ENCODE measurements around the gene REELD1. TPM values are rescaled to one million over a fixed set of nuclear protein-coding genes. Genes with fewer than 3 reads are reported as not detected.

The REELD1 gene
- total RNA-seq, 1 donor from 2014 or later, result not detected

- Histone ChIP-seq H4K20me1 (ENCODE audit: insufficient read depth, low read length) (no peaks in the 10 kb centered on the region), H3K9me3 (ENCODE audit: insufficient read depth, low read depth, low read length) (no peaks in the 10 kb centered on the region), H3K79me2 (ENCODE audit: insufficient read depth, low read length) (no peaks in the 10 kb centered on the region), H3K4me1 (ENCODE audit: insufficient read depth, low read length) (peaks cover 5% of the 10 kb centered on the region), H3K27ac (ENCODE audit: low read depth, low read length) (no peak overlapping the region), H3K9ac (ENCODE audit: low read length) (no peak overlapping the region), H3K4me3 (ENCODE audit: insufficient read depth, low read depth, low read length) (no peak overlapping the region), H3K36me3 (ENCODE audit: insufficient read depth, low read length) (no peaks in the 10 kb centered on the region), H3K27me3 (ENCODE audit: insufficient read depth, low read length) (no peaks in the 10 kb centered on the region), H2AFZ (ENCODE audit: low read depth, low read length) (no peak overlapping the region), H3K4me2 (ENCODE audit: low read length) (no peak overlapping the region)
- H3K27me3 Mint-ChIP-seq (ENCODE audit: low read depth, unreplicated experiment), result peaks cover 5% of the 10 kb centered on the region
- H3K36me3 Mint-ChIP-seq (ENCODE audit: low read depth, unreplicated experiment), result no peaks in the 10 kb centered on the region
- no peak overlapping the region for H3K4me3 Mint-ChIP-seq (ENCODE audit: unreplicated experiment)
- no peak overlapping the region for H3K27ac Mint-ChIP-seq (ENCODE audit: unreplicated experiment)
- peaks cover 3% of the 10 kb centered on the region for H3K4me1 Mint-ChIP-seq (ENCODE audit: low read depth, unreplicated experiment)
- DNase-seq (ENCODE audit: low read depth) (no peak), FAIRE-seq (no peak)
- TF ChIP-seq CTCF (IDR thresholded peaks at IDR 0.05; ENCODE audit: insufficient read depth, low read depth, low read length), result no peak
- no peak for TF ChIP-seq EZH2 (IDR thresholded peaks at IDR 0.05; ENCODE audit: insufficient read depth, low read length)
- H3K9me3 Mint-ChIP-seq (ENCODE audit: unreplicated experiment), result no peaks in the 10 kb centered on the region
Observed at GRCh38 chr4:146236216-146236615, 21.9 kb downstream of the REELD1 start.

GRCh38 chr4:146237092-146237491 is 22.8 kb downstream of the REELD1 start:
- no peaks in the 10 kb centered on the region for H3K36me3 ChIP-seq (ENCODE audit: insufficient read depth, low read length)
- TF ChIP-seq CTCF (IDR thresholded peaks at IDR 0.05; ENCODE audit: insufficient read depth, low read depth, low read length), result no peak
- TF ChIP-seq EZH2 (IDR thresholded peaks at IDR 0.05; ENCODE audit: insufficient read depth, low read length), result no peak
- H3K27ac ChIP-seq (ENCODE audit: low read depth, low read length), result no peak overlapping the region
- Mint-ChIP-seq H3K4me1 (ENCODE audit: low read depth, unreplicated experiment) (peaks cover 8% of the 10 kb centered on the region), H3K36me3 (ENCODE audit: low read depth, unreplicated experiment) (no peaks in the 10 kb centered on the region), H3K4me3 (ENCODE audit: unreplicated experiment) (no peak overlapping the region), H3K27ac (ENCODE audit: unreplicated experiment) (no peak overlapping the region), H3K9me3 (ENCODE audit: unreplicated experiment) (no peaks in the 10 kb centered on the region), H3K27me3 (ENCODE audit: low read depth, unreplicated experiment) (peaks cover 5% of the 10 kb centered on the region)
- no peak overlapping the region for H2AFZ ChIP-seq (ENCODE audit: low read depth, low read length)
- H3K4me1 ChIP-seq (ENCODE audit: insufficient read depth, low read length), result peaks cover 12% of the 10 kb centered on the region
- no peaks in the 10 kb centered on the region for H3K79me2 ChIP-seq (ENCODE audit: insufficient read depth, low read length)
- no peaks in the 10 kb centered on the region for H3K9me3 ChIP-seq (ENCODE audit: insufficient read depth, low read depth, low read length)
- H3K4me2 ChIP-seq (ENCODE audit: low read length), result no peak overlapping the region
- no peak overlapping the region for H3K4me3 ChIP-seq (ENCODE audit: insufficient read depth, low read depth, low read length)
- DNase-seq (ENCODE audit: low read depth) (no peak), FAIRE-seq (no peak)
- H3K27me3 ChIP-seq (ENCODE audit: insufficient read depth, low read length), result no peaks in the 10 kb centered on the region
- no peaks in the 10 kb centered on the region for H4K20me1 ChIP-seq (ENCODE audit: insufficient read depth, low read length)
- no peak overlapping the region for H3K9ac ChIP-seq (ENCODE audit: low read length)

- H3K79me2 ChIP-seq (ENCODE audit: insufficient read depth, low read length), result no peaks in the 10 kb centered on the region
- no peaks in the 10 kb centered on the region for H3K27me3 ChIP-seq (ENCODE audit: insufficient read depth, low read length)
- H3K27me3 Mint-ChIP-seq (ENCODE audit: low read depth, unreplicated experiment), result peaks cover 5% of the 10 kb centered on the region
- H3K9me3 Mint-ChIP-seq (ENCODE audit: unreplicated experiment), result no peaks in the 10 kb centered on the region
- no peak overlapping the region for H2AFZ ChIP-seq (ENCODE audit: low read depth, low read length)
- no peak overlapping the region for H3K27ac ChIP-seq (ENCODE audit: low read depth, low read length)
- no peaks in the 10 kb centered on the region for H3K9me3 ChIP-seq (ENCODE audit: insufficient read depth, low read depth, low read length)
- peaks cover 8% of the 10 kb centered on the region for H3K4me1 Mint-ChIP-seq (ENCODE audit: low read depth, unreplicated experiment)
- H4K20me1 ChIP-seq (ENCODE audit: insufficient read depth, low read length), result no peaks in the 10 kb centered on the region
- H3K9ac ChIP-seq (ENCODE audit: low read length), result no peak overlapping the region
- DNase-seq (ENCODE audit: low read depth), result no peak
- TF ChIP-seq CTCF (IDR thresholded peaks at IDR 0.05; ENCODE audit: insufficient read depth, low read depth, low read length), result no peak
- no peak for TF ChIP-seq EZH2 (IDR thresholded peaks at IDR 0.05; ENCODE audit: insufficient read depth, low read length)
- no peak overlapping the region for H3K4me3 ChIP-seq (ENCODE audit: insufficient read depth, low read depth, low read length)
- no peak for FAIRE-seq
- H3K36me3 ChIP-seq (ENCODE audit: insufficient read depth, low read length), result no peaks in the 10 kb centered on the region
- H3K36me3 Mint-ChIP-seq (ENCODE audit: low read depth, unreplicated experiment), result no peaks in the 10 kb centered on the region
- H3K4me3 Mint-ChIP-seq (ENCODE audit: unreplicated experiment), result no peak overlapping the region
- H3K27ac Mint-ChIP-seq (ENCODE audit: unreplicated experiment), result no peak overlapping the region
- no peak overlapping the region for H3K4me2 ChIP-seq (ENCODE audit: low read length)
- peaks cover 20% of the 10 kb centered on the region for H3K4me1 ChIP-seq (ENCODE audit: insufficient read depth, low read length)
Observed at GRCh38 chr4:146238107-146238506, 23.8 kb downstream of the REELD1 start.

All from astrocyte (in vitro differentiated cells and primary cell).